ENCODE measurements around the gene ACSL1. TPM values are rescaled to one million over a fixed set of nuclear protein-coding genes. Genes with fewer than 3 reads are reported as not detected.

Gene ACSL1
- total and polyA plus RNA-seq, 2 experiments from 2014 or later: 6.2 to 13.1 TPM

- no peaks in the 10 kb centered on the region for H3K36me3 ChIP-seq (ENCODE audit: insufficient read depth)
- Mint-ChIP-seq H3K9me3 (no peaks in the 10 kb centered on the region), H3K27ac (no peak overlapping the region), H3K27me3 (ENCODE audit: insufficient read depth, low read depth, poor library complexity) (peaks cover 2% of the 10 kb centered on the region), H3K4me1 (no peaks in the 10 kb centered on the region), H3K4me3 (no peak overlapping the region), H3K36me3 (ENCODE audit: low read depth) (no peaks in the 10 kb centered on the region; the same call in 2 of the 3 replicates)
- H3K4me3 ChIP-seq: no peak overlapping the region
- H3F3A ChIP-seq (replicated peaks; ENCODE audit: low read depth): no peaks in the 10 kb centered on the region
- H3K79me2 ChIP-seq (replicated peaks; ENCODE audit: insufficient read depth): no peaks in the 10 kb centered on the region
- H4K20me1 ChIP-seq (replicated peaks; ENCODE audit: insufficient read depth): no peaks in the 10 kb centered on the region
- H3K4me1 ChIP-seq (ENCODE audit: insufficient read depth): no peaks in the 10 kb centered on the region
- no peaks in the 10 kb centered on the region for H3K27me3 ChIP-seq (ENCODE audit: insufficient read depth)
- no peak overlapping the region for H3K4me2 ChIP-seq
- no peak overlapping the region for H2AFZ ChIP-seq
- no peak for DNase-seq (ENCODE audit: low spot score)
- H3K27ac ChIP-seq (ENCODE audit: low read depth): no peak overlapping the region
- TF ChIP-seq EZH2 (IDR thresholded peaks at IDR 0.05; ENCODE audit: low read depth, unreplicated experiment): no peak
- TF ChIP-seq EZH2phosphoT487 (IDR thresholded peaks at IDR 0.05; ENCODE audit: unreplicated experiment): no peak
- no peak for TF ChIP-seq ETS1 (IDR thresholded peaks at IDR 0.05)
- TF ChIP-seq ZNF114 (CRISPR knock-in tag; IDR thresholded peaks at IDR 0.05): no peak
- no peak for TF ChIP-seq STAT1 (IDR thresholded peaks at IDR 0.05; ENCODE audit: unreplicated experiment)
- no peak for TF ChIP-seq CTCF (conservative IDR thresholded peaks at IDR 0.05; ENCODE audit: low read depth in 2 of 2)
- TF ChIP-seq JUNB (IDR thresholded peaks at IDR 0.05; ENCODE audit: unreplicated experiment): no peak
- TF ChIP-seq REST (IDR thresholded peaks at IDR 0.05; ENCODE audit: unreplicated experiment): no peak
- ATAC-seq: no peak
- H3K9me2 ChIP-seq (ENCODE audit: insufficient read depth): no peaks in the 10 kb centered on the region
Measured at GRCh38 chr4:184762100-184762499, 63.7 kb downstream of the ACSL1 start.

- H3K4me2 ChIP-seq: no peak overlapping the region
- H2AFZ ChIP-seq: no peak overlapping the region
- DNase-seq (ENCODE audit: low spot score) (no peak), ATAC-seq (no peak)
- Mint-ChIP-seq H3K9me3 (no peaks in the 10 kb centered on the region), H3K4me1 (no peaks in the 10 kb centered on the region), H3K27me3 (ENCODE audit: insufficient read depth, low read depth, poor library complexity) (peaks cover 2% of the 10 kb centered on the region), H3K27ac (no peak overlapping the region), H3K4me3 (no peak overlapping the region), H3K36me3 (ENCODE audit: low read depth) (no peaks in the 10 kb centered on the region; the same call in 2 of the 3 replicates)
- H3K4me3 ChIP-seq: no peak overlapping the region
- H3K79me2 ChIP-seq (replicated peaks; ENCODE audit: insufficient read depth): no peaks in the 10 kb centered on the region
- no peaks in the 10 kb centered on the region for H4K20me1 ChIP-seq (replicated peaks; ENCODE audit: insufficient read depth)
- H3K4me1 ChIP-seq (ENCODE audit: insufficient read depth): no peaks in the 10 kb centered on the region
- H3K27ac ChIP-seq (ENCODE audit: low read depth): no peak overlapping the region
- no peaks in the 10 kb centered on the region for H3K9me2 ChIP-seq (ENCODE audit: insufficient read depth)
- no peaks in the 10 kb centered on the region for H3K36me3 ChIP-seq (ENCODE audit: insufficient read depth)
- no peaks in the 10 kb centered on the region for H3K27me3 ChIP-seq (ENCODE audit: insufficient read depth)
- TF ChIP-seq NANOG (IDR thresholded peaks at IDR 0.05; ENCODE audit: borderline replicate concordance) (no peak), CTCF (conservative IDR thresholded peaks at IDR 0.05; ENCODE audit: low read depth in 2 of 2) (no peak), ETS1 (IDR thresholded peaks at IDR 0.05) (no peak), EZH2phosphoT487 (IDR thresholded peaks at IDR 0.05; ENCODE audit: unreplicated experiment) (no peak)
- H3F3A ChIP-seq (replicated peaks; ENCODE audit: low read depth): no peaks in the 10 kb centered on the region
Measured at GRCh38 chr4:184760681-184761080, 65.1 kb downstream of the ACSL1 start.

All from GM23338 (cell line).